Activated T-helper 9 cell treated with anti-CD3 and anti-CD28 coated beads, Interleukin-2, amount 50 U/mL, for 16 hours (primary cell): Measurements from ENCODE around the gene FOXF1.

Experiments
- DNase-seq: peaks from one replicate; pipeline ENCODE4 v3.0.0-alpha.2; 2020; ENCODE audit warnings: low read depth

FOXF1 gene

GRCh38 chr16:86492961-86493629 is 17.2 kb upstream of the FOXF1 start:
- no peak for DNase-seq

- DNase-seq, result no peak
Observed at GRCh38 chr16:86494039-86494564, 16.2 kb upstream of the FOXF1 start.

- no peak for DNase-seq
Observed at GRCh38 chr16:86494565-86495356, 15.6 kb upstream of the FOXF1 start.

- no peak for DNase-seq
Observed at GRCh38 chr16:86495357-86495701, 15.0 kb upstream of the FOXF1 start.

- DNase-seq, result no peak
Observed at GRCh38 chr16:86495756-86496261, 14.5 kb upstream of the FOXF1 start.

- no peak for DNase-seq
Observed at GRCh38 chr16:86496262-86496928, 13.9 kb upstream of the FOXF1 start.

GRCh38 chr16:86496929-86497461 is 13.3 kb upstream of the FOXF1 start:
- DNase-seq, result no peak

- DNase-seq, result no peak
Observed at GRCh38 chr16:86497551-86498021, 12.7 kb upstream of the FOXF1 start.

- no peak for DNase-seq
Observed at GRCh38 chr16:86498155-86498670, 12.1 kb upstream of the FOXF1 start.

- no peak for DNase-seq
Observed at GRCh38 chr16:86498671-86499439, 11.5 kb upstream of the FOXF1 start.

GRCh38 chr16:86499440-86499786 is 10.9 kb upstream of the FOXF1 start:
- no peak for DNase-seq

GRCh38 chr16:86499889-86500707 is 10.2 kb upstream of the FOXF1 start:
- no peak for DNase-seq

GRCh38 chr16:86500708-86501510 is 9.4 kb upstream of the FOXF1 start:
- DNase-seq, result no peak

GRCh38 chr16:86501989-86502855 is 8.1 kb upstream of the FOXF1 start:
- no peak for DNase-seq

- no peak for DNase-seq
Observed at GRCh38 chr16:86502856-86503748, 7.2 kb upstream of the FOXF1 start.

GRCh38 chr16:86503830-86504229 is 6.5 kb upstream of the FOXF1 start:
- DNase-seq, result no peak

GRCh38 chr16:86504315-86505184 is 5.8 kb upstream of the FOXF1 start:
- no peak for DNase-seq
